GM04503 (cell line): ENCODE data around the gene CLDN15.

ENCODE experiments used
- DNase-seq: peaks from one replicate; pipeline ENCODE4 v3.0.0-alpha.2; 2012; ENCODE audit warnings: low read depth

CLDN15 gene

GRCh38 chr7:101244375-101245146 lies 7.0 kb upstream of the CLDN15 start, which contains the start of gene FIS1:
Gene FIS1 (minus strand): TSS chr7:101245081. CDS start chr7:101245004, 77 bp downstream.
- peak; percentile 51 for DNase-seq

- no peak for DNase-seq
Measured at GRCh38 chr7:101243646-101244374, 6.2 kb upstream of the CLDN15 start.

- DNase-seq = no peak
Measured at GRCh38 chr7:101241443-101242349, 4.1 kb upstream of the CLDN15 start.

DNA sequence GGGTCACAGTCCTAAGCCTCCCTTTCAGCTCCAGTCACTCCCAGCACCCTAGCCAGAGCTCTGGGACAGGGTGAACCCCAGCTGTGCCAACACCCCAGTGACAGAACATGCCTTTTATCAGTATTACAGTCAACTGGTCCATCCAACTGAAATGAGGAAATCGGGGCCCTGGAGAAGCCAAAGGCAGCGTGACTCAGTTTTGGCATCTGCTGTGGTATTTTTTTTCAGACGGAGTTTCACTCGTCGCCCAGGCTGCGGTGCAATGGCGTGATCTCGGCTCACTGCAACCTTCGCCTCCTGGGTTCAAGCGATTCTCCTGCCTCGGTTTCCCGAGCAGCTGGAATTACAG lies 3.4 kb upstream of the CLDN15 start:
- no peak for DNase-seq

GRCh38 chr7:101240226-101241014 lies 2.8 kb upstream of the CLDN15 start:
- no peak for DNase-seq

- DNase-seq = no peak
Measured at GRCh38 chr7:101239951-101240220, 2.3 kb upstream of the CLDN15 start.

DNA sequence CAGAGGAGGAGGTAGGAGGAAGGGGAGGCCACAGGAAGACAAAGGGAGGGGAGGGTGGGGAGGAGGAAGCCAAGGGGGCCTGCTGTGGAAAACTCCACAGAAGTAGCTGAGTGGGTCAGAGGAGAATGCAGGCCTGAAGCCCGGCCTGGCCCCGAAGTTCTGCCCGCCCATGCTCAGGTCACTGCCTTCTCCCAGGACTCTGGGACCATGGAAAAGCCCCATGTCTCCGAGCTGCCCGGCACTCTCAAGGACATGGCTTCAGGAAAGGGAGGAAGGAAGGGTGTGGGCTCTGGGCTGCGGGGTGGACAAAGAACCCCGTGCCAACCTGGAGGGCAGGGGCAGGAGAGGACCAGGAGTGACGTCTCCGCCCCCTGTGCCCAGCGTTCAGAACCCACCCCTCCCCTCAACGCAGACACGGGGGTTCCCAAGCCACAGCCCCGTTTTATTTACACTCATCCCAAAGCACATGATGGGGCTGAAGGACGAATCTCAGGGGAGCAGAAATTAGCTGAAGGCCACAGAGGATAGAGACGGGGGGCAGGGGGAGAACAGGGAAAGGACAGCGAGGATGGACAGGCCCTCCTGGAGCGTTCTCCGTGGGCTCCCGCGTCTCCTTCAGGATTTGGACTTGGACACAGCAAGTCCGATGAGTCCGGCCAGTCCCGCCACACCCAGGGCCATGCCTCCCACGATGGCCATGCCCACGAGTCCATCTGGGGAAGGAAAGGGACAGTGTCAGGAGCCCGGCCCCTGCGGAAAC lies 1.8 kb upstream of the CLDN15 start:
- DNase-seq = no peak

GRCh38 chr7:101238226-101239182 lies 902 bp upstream of the CLDN15 start:
- no peak for DNase-seq

DNA sequence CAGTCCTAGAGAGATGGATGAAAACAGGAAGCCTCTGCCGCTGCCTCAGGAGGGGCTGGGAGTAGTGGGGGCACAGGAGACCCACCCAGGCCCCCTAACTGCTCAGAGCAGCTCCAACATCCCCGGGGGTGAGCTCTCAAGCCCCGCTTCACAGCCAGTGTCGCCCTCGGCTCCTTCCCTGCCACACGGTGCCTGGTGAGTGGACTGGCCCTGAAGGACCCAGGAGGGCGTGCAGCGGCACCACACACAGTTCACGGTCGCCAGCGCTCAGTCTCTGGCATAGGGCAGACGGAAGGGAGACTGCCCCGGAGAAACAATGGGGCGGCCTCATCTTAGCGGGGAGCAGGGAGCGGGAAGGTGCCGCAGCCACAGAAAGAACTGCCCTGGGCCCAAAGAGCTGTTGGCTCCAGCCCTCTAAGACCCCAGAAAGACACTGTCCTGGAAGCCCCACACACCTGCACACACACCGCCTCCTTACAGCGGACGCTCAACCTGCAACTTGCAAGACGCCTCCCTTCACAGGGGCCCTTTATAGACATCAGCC lies 1.2 kb downstream of the CLDN15 start:
- no peak for DNase-seq

DNA sequence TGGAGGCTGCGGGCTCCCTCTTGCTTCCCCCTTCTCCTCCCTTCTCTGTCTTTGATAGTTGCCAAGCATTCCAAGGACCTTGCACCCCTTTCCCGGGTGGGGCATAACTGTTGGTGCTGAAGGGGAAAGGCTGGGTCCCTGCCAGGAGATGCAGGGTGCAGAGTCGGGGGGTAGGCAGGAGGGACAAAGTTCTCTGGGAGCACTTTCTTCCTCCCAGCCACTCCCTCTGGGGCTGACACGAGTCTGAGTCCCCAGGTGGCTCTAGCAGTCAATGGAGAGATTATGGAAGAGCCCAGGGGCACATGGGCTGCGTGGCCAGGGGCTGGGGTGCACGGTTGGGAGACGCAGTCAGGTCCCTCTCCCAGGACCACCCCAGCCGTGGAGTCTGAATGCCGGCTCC lies 2.1 kb downstream of the CLDN15 start:
- DNase-seq = no peak

- DNase-seq = no peak
Measured at GRCh38 chr7:101235050-101235449, 2.6 kb downstream of the CLDN15 start.

GRCh38 chr7:101234636-101235035 lies 3.0 kb downstream of the CLDN15 start:
- DNase-seq = no peak

DNA sequence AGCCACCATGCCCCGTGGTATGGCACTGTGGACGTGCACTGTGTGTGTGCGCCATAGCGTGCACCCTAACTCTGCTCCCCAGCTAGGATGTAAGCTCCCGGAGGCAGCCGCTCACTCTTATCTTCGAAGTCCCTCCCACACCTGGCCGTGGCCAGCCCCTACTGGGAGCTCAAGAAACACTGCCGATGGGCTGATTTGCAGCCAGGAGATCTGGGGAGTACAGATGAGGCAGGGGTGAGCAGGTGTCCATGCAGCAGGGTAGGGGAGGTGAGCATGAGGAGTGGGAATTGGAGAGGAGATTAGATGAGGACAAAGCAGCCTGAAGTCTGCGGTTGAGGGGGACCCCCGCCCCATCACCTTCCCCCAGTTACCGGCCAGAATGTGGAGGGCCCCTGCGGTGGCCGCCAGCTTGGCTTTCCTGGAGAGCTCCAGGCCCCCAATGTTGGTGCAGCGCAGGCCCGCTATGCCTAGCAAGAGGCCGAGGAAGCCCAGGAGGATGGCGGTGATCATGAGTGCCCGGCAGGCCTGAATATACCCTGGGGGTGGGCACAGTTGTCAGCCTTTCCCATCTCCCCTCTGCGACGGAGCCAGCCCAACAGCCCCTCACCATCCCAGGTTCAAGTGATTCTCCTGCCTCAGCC lies 3.6 kb downstream of the CLDN15 start:
- DNase-seq = no peak

- no peak for DNase-seq
Measured at GRCh38 chr7:101232141-101232850, 5.3 kb downstream of the CLDN15 start.

- no peak for DNase-seq
Measured at GRCh38 chr7:101231644-101232043, 6.0 kb downstream of the CLDN15 start.

- DNase-seq = no peak
Measured at GRCh38 chr7:101226721-101227120, 10.9 kb downstream of the CLDN15 start.

- no peak for DNase-seq
Measured at GRCh38 chr7:101225650-101226049, 12.0 kb downstream of the CLDN15 start.

DNA sequence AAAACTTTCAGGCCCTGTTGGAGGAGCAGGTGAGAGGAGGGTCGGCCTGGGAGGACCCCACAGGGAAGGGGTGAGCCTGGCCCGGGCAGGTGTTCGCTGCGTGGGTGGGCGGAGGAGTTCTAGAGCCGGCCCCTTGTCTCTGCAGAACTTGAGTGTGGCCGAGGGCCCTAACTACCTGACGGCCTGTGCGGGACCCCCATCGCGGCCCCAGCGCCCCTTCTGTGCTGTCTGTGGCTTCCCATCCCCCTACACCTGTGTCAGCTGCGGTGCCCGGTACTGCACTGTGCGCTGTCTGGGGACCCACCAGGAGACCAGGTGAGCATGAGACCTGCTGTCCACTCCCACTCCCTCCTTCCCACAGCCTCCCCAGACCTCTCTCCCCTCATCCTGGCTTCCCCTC lies 14.1 kb downstream of the CLDN15 start:
- DNase-seq = no peak
